Ascending aorta (tissue), 2 donors: Measurements from ENCODE around the gene PTGR3. TPM values are rescaled to one million over a fixed set of nuclear protein-coding genes. Genes with fewer than 3 reads are reported as not detected.

Experiments
- DNase-seq, 2 donors: peaks; one replicate each; pipeline ENCODE4 v3.0.0-alpha.2; 2019; ENCODE audit warnings: low spot score in 2 of 2
- H3K27ac ChIP-seq, 2 donors: fragments of 200-600 bp; sonication (generic); one replicate each; pipeline ENCODE4 v1.5.1; 2016 to 2017; ENCODE audit warnings: mild to moderate bottlenecking in 1 of 2
- H3K27me3 ChIP-seq: fragments of 200-600 bp; sonication (generic); one replicate; pipeline ENCODE4 v1.5.1; 2017
- H3K36me3 ChIP-seq, 2 donors: fragments of 200-600 bp; sonication (generic); one replicate each; pipeline ENCODE4 v1.5.1; 2016
- H3K4me1 ChIP-seq, 2 donors: fragments of 200-600 bp; sonication (generic); one replicate each; pipeline ENCODE4 v1.5.1; 2016 to 2017; ENCODE audit warnings: mild to moderate bottlenecking in 1 of 2
- H3K4me3 ChIP-seq, 2 donors: fragments of 200-600 bp; sonication (generic); one replicate each; pipeline ENCODE4 v1.5.1; 2016 to 2017; ENCODE audit warnings: mild to moderate bottlenecking in 1 of 2
- H3K9me3 ChIP-seq, 2 donors: fragments of 200-600 bp; sonication (generic); one replicate each; pipeline ENCODE4 v1.5.1; 2016
- CTCF ChIP-seq, 3 experiments: fragments of 200-600 bp in 2 of 3; fragments of 450-650 bp in 1 of 3; sonication (generic) in 2 of 3; IDR thresholded peaks; one replicate each; pipeline ENCODE4 v1.5.1; 2016 to 2019; ENCODE audit warnings: antibody characterized with exemption in 3 of 3, mild to moderate bottlenecking in 1 of 3, moderate library complexity in 1 of 3
- intact Hi-C: fragments of 100-400 bp; cut with DNase I; formaldehyde crosslinking; loops from one replicate; pipeline ENCODE4 v1.15.1; 2023
- total RNA-seq: library from RNA; depleted of rRNA; stranded (reverse); fragments of >200 nt; gene quantifications from one replicate; pipeline ENCODE4 v1.1.0, GENCODE V29; 2016

The PTGR3 gene
- total RNA-seq, 1 donor from 2014 or later, result 10.1 TPM

GRCh38 chr18:75218065-75218923 lies 9.4 kb upstream of the PTGR3 start:
- no peak for TF ChIP-seq CTCF (IDR thresholded peaks at IDR 0.05)
- H3K4me1 ChIP-seq, result peaks cover 0 to 13% of the 10 kb centered on the region in 2 donors
- intact Hi-C loops, result loop anchor here (10.0 kb wide), 2 partner anchors 707 to 1277 kb away; partner anchors contain the start of gene ZNF516
- H3K9me3 ChIP-seq, result no peaks in the 10 kb centered on the region
- no peak overlapping the region for H3K27ac ChIP-seq
- no peak overlapping the region for H3K4me3 ChIP-seq
- no peaks in the 10 kb centered on the region for H3K36me3 ChIP-seq
- no peaks in the 10 kb centered on the region for H3K27me3 ChIP-seq
- DNase-seq, result no peak

GRCh38 chr18:75216911-75217689 lies 8.2 kb upstream of the PTGR3 start:
- no peak for TF ChIP-seq CTCF (IDR thresholded peaks at IDR 0.05)
- H3K4me1 ChIP-seq, result peaks cover 0 to 18% of the 10 kb centered on the region in 2 donors
- no peak for DNase-seq
- no peaks in the 10 kb centered on the region for H3K9me3 ChIP-seq
- H3K27me3 ChIP-seq, result no peaks in the 10 kb centered on the region
- no peak overlapping the region for H3K4me3 ChIP-seq
- intact Hi-C loops, result loop anchor here (10.0 kb wide), 2 partner anchors 708 to 1278 kb away; partner anchors contain the start of gene ZNF516
- no peaks in the 10 kb centered on the region for H3K36me3 ChIP-seq
- H3K27ac ChIP-seq, result peak overlapping the region in 1 of 2 donors; percentile 21

- Histone ChIP-seq H3K4me3 (no peak overlapping the region), H3K9me3 (no peaks in the 10 kb centered on the region), H3K4me1 (peaks cover 0 to 18% of the 10 kb centered on the region in 2 donors), H3K36me3 (no peaks in the 10 kb centered on the region), H3K27ac (peak overlapping the region in 1 of 2 donors; percentile 21), H3K27me3 (no peaks in the 10 kb centered on the region)
- intact Hi-C loops, result loop anchor here (10.0 kb wide), 2 partner anchors 708 to 1278 kb away; partner anchors contain the start of gene ZNF516
- DNase-seq, result no peak
- TF ChIP-seq CTCF (IDR thresholded peaks at IDR 0.05), result no peak
These were observed 7.4 kb upstream of the PTGR3 start for GRCh38 chr18:75216212-75216910.

GRCh38 chr18:75215663-75216062 lies 6.7 kb upstream of the PTGR3 start:
- H3K4me1 ChIP-seq, result peaks cover 0 to 16% of the 10 kb centered on the region in 2 donors
- H3K27me3 ChIP-seq, result no peaks in the 10 kb centered on the region
- H3K27ac ChIP-seq, result peak overlapping the region; percentile 14 to 17
- H3K4me3 ChIP-seq, result no peak overlapping the region
- intact Hi-C loops, result loop anchor here (10.0 kb wide), 2 partner anchors 709 to 1279 kb away; partner anchors contain the start of gene ZNF516
- H3K36me3 ChIP-seq, result no peaks in the 10 kb centered on the region
- no peak for TF ChIP-seq CTCF (IDR thresholded peaks at IDR 0.05)
- no peak for DNase-seq
- no peaks in the 10 kb centered on the region for H3K9me3 ChIP-seq
